Measurements from ENCODE around the gene SORCS2.

The SORCS2 gene

GRCh38 chr4:7473081-7473480 lies 280.7 kb downstream of the SORCS2 start:
- DNase-seq (ENCODE audit: low read depth in 2 of 2), result no peak

GRCh38 chr4:7474320-7474719 lies 282.0 kb downstream of the SORCS2 start:
- DNase-seq (ENCODE audit: low read depth in 2 of 2), result no peak

- no peak for DNase-seq (ENCODE audit: low read depth in 2 of 2)
Observed at GRCh38 chr4:7475207-7475606, 282.9 kb downstream of the SORCS2 start.

GRCh38 chr4:7476820-7477219 lies 284.5 kb downstream of the SORCS2 start:
- no peak for DNase-seq (ENCODE audit: low read depth in 2 of 2)

GRCh38 chr4:7477695-7478094 lies 285.4 kb downstream of the SORCS2 start:
- no peak for DNase-seq (ENCODE audit: low read depth in 2 of 2)

- DNase-seq (ENCODE audit: low read depth in 2 of 2), result no peak
Observed at GRCh38 chr4:7478665-7479064, 286.3 kb downstream of the SORCS2 start.

- DNase-seq (ENCODE audit: low read depth in 2 of 2), result no peak
Observed at GRCh38 chr4:7480423-7480822, 288.1 kb downstream of the SORCS2 start.

- no peak for DNase-seq (ENCODE audit: low read depth in 2 of 2)
Observed at GRCh38 chr4:7481227-7481626, 288.9 kb downstream of the SORCS2 start.

GRCh38 chr4:7485096-7485495 lies 292.8 kb downstream of the SORCS2 start:
- DNase-seq (ENCODE audit: low read depth in 2 of 2), result no peak

GRCh38 chr4:7486101-7486500 lies 293.8 kb downstream of the SORCS2 start:
- DNase-seq (ENCODE audit: low read depth in 2 of 2), result no peak

GRCh38 chr4:7487502-7487901 lies 295.2 kb downstream of the SORCS2 start:
- no peak for DNase-seq (ENCODE audit: low read depth in 2 of 2)

- DNase-seq (ENCODE audit: low read depth in 2 of 2), result no peak
Observed at GRCh38 chr4:7487998-7488671, 295.8 kb downstream of the SORCS2 start.

GRCh38 chr4:7491915-7492314 lies 299.6 kb downstream of the SORCS2 start:
- DNase-seq (ENCODE audit: low read depth in 2 of 2), result no peak

- no peak for DNase-seq (ENCODE audit: low read depth in 2 of 2)
Observed at GRCh38 chr4:7498446-7499200, 306.3 kb downstream of the SORCS2 start.

GRCh38 chr4:7499661-7500060 lies 307.3 kb downstream of the SORCS2 start:
- DNase-seq (ENCODE audit: low read depth in 2 of 2), result no peak

- no peak for DNase-seq (ENCODE audit: low read depth in 2 of 2)
Observed at GRCh38 chr4:7500404-7500803, 308.1 kb downstream of the SORCS2 start.

GRCh38 chr4:7501314-7501713 lies 309.0 kb downstream of the SORCS2 start:
- DNase-seq (ENCODE audit: low read depth in 2 of 2), result no peak

- no peak for DNase-seq (ENCODE audit: low read depth in 2 of 2)
Observed at GRCh38 chr4:7501873-7502272, 309.5 kb downstream of the SORCS2 start.

- no peak for DNase-seq (ENCODE audit: low read depth in 2 of 2)
Observed at GRCh38 chr4:7503559-7504249, 311.4 kb downstream of the SORCS2 start.

GRCh38 chr4:7505116-7505900 lies 313.0 kb downstream of the SORCS2 start:
- no peak for DNase-seq (ENCODE audit: low read depth in 2 of 2)

- DNase-seq (ENCODE audit: low read depth in 2 of 2), result no peak
Observed at GRCh38 chr4:7506119-7506518, 313.8 kb downstream of the SORCS2 start.

GRCh38 chr4:7506572-7506971 lies 314.2 kb downstream of the SORCS2 start:
- no peak for DNase-seq (ENCODE audit: low read depth in 2 of 2)
